ENCODE measurements around the gene ZNF3. TPM values are rescaled to one million over a fixed set of nuclear protein-coding genes. Genes with fewer than 3 reads are reported as not detected.

ZNF3 gene
- total RNA-seq, 1 donor from 2014 or later, result 23.0 TPM

GRCh38 chr7:100040575-100040974, 40.9 kb downstream of the ZNF3 start:
- Histone ChIP-seq H3K4me3 (no peak overlapping the region), H3K27ac (no peak overlapping the region), H3K36me3 (peaks cover 11% of the 10 kb centered on the region), H3K9me3 (no peaks in the 10 kb centered on the region), H3K27me3 (ENCODE audit: low read depth) (no peaks in the 10 kb centered on the region), H3K4me1 (peaks cover 13% of the 10 kb centered on the region)
- ATAC-seq (no peak), DNase-seq (no peak)
- intact Hi-C loops (cut with DNase I), result no loop called here
- TF ChIP-seq, protein P1, sequence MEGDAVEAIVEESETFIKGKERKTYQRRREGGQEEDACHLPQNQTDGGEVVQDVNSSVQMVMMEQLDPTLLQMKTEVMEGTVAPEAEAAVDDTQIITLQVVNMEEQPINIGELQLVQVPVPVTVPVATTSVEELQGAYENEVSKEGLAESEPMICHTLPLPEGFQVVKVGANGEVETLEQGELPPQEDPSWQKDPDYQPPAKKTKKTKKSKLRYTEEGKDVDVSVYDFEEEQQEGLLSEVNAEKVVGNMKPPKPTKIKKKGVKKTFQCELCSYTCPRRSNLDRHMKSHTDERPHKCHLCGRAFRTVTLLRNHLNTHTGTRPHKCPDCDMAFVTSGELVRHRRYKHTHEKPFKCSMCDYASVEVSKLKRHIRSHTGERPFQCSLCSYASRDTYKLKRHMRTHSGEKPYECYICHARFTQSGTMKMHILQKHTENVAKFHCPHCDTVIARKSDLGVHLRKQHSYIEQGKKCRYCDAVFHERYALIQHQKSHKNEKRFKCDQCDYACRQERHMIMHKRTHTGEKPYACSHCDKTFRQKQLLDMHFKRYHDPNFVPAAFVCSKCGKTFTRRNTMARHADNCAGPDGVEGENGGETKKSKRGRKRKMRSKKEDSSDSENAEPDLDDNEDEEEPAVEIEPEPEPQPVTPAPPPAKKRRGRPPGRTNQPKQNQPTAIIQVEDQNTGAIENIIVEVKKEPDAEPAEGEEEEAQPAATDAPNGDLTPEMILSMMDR (IDR thresholded peaks at IDR 0.05), result no peak

DNA sequence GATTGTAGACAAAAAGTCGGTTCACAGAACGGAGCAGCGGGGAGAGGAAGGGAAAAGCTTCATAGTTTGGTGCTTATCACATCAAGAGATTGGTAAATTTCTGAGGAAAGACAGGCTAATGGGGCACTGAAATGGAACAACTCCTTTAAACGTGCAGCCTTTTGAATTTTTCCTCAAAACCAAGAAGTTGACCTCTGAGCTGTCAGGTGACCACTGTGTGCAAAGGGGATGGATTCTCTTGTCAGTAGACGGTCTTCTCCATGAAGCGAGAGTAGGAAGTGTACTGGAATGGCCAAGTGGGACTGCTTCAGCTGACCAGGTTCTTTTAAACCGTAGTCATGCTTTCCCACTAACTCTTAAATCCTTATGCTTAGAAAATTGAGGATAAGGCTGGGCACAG, 43.2 kb downstream of the ZNF3 start:
- no peak overlapping the region for H3K4me3 ChIP-seq
- H3K36me3 ChIP-seq, result peaks cover 33% of the 10 kb centered on the region
- peaks cover 13% of the 10 kb centered on the region for H3K4me1 ChIP-seq
- ATAC-seq (no peak), DNase-seq (no peak)
- intact Hi-C loops (cut with DNase I), result no loop called here
- H3K27me3 ChIP-seq (ENCODE audit: low read depth), result no peaks in the 10 kb centered on the region
- no peak overlapping the region for H3K27ac ChIP-seq
- no peaks in the 10 kb centered on the region for H3K9me3 ChIP-seq
- TF ChIP-seq, protein P1 (IDR thresholded peaks at IDR 0.05), result no peak

DNA sequence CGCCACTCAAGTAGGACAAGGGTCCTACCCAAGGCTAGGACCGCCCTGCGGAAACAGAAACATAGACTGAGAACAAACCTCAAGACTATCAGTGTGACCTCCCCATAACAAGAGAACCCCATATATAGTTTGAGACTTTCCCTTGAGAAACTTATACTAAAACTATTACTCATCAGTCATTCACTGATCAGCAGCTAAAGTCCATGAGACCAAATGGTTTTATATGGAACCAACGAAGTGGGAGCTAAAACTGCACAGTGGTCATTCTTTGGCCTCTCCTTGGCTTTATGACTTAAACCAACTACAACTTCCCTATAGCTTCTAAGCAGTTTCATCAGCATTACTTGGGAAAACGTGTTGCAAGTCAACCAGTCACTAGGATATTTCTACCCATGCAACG, 45.6 kb downstream of the ZNF3 start:
- Histone ChIP-seq H3K4me1 (peaks cover 13% of the 10 kb centered on the region), H3K36me3 (peaks cover 56% of the 10 kb centered on the region), H3K27ac (no peak overlapping the region), H3K27me3 (ENCODE audit: low read depth) (no peaks in the 10 kb centered on the region), H3K4me3 (no peak overlapping the region), H3K9me3 (no peaks in the 10 kb centered on the region)
- intact Hi-C loops (cut with DNase I), result no loop called here
- TF ChIP-seq, protein P1 (IDR thresholded peaks at IDR 0.05), result no peak
- DNase-seq, result no peak
- no peak for ATAC-seq

- TF ChIP-seq, protein P1 (IDR thresholded peaks at IDR 0.05), result no peak
- Histone ChIP-seq H3K27ac (no peak overlapping the region), H3K4me3 (no peak overlapping the region), H3K27me3 (ENCODE audit: low read depth) (no peaks in the 10 kb centered on the region), H3K4me1 (peaks cover 13% of the 10 kb centered on the region), H3K36me3 (peaks cover 64% of the 10 kb centered on the region), H3K9me3 (no peaks in the 10 kb centered on the region)
- DNase-seq, result no peak
- no peak for ATAC-seq
- intact Hi-C loops (cut with DNase I), result no loop called here
These were observed 46.5 kb downstream of the ZNF3 start for GRCh38 chr7:100034871-100035510.

- DNase-seq (no peak), ATAC-seq (no peak)
- H3K4me3 ChIP-seq, result no peak overlapping the region
- H3K27ac ChIP-seq, result no peak overlapping the region
- TF ChIP-seq, protein P1 (IDR thresholded peaks at IDR 0.05), result no peak
- H3K4me1 ChIP-seq, result peaks cover 13% of the 10 kb centered on the region
- H3K27me3 ChIP-seq (ENCODE audit: low read depth), result no peaks in the 10 kb centered on the region
- H3K9me3 ChIP-seq, result no peaks in the 10 kb centered on the region
- H3K36me3 ChIP-seq, result peaks cover 79% of the 10 kb centered on the region
- intact Hi-C loops (cut with DNase I), result no loop called here
These were observed 48.0 kb downstream of the ZNF3 start for GRCh38 chr7:100033526-100033925.

Data from lower lobe of right lung (tissue), 2 donors.